ENCODE results near the gene PLXNB2.

PLXNB2 gene

GRCh38 chr22:50312371-50312770, 4.9 kb upstream of the PLXNB2 start:
- no peak for DNase-seq (ENCODE audit: low read depth)

DNA sequence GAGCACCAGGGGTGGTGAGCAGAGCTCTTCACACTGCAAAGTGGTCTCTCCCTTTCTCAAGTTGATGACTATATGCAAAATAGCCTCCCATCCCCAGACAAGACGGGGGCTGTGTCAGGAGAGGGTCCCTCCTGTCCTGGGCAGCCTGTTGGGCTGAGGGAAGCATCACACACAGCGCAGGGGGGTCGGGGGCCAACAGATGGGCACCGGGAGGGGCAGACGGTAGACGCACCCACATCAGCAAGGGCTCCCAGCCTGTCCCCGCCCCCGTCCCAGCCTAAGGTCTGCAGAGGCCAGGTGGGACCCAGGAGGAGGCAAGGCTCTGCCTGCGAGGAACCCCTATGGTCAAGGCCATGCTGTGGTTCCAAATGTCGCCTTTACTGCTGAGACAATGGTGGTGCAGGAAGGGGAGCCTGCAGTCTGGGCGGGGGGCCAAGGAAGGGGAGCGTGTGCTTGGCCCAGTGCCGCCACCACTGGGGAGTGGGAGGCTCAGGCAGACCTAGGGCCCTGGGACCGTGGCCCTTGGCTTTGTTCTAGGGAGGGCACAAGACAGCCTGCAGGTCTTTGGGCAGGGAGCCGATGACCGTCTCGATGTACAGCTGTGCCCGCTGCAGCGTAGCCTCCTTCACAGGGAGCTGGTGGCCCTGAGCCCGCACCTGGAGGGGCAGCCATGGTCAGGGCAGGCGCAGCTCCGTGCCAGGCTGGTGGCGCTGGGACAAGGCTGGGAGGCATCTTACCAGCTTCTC, 4.3 kb upstream of the PLXNB2 start:
- DNase-seq (ENCODE audit: low read depth), result no peak

GRCh38 chr22:50310949-50311444, 3.6 kb upstream of the PLXNB2 start:
- DNase-seq (ENCODE audit: low read depth), result no peak

- no peak for DNase-seq (ENCODE audit: low read depth)
Observed at GRCh38 chr22:50310031-50310722, 2.7 kb upstream of the PLXNB2 start.

- DNase-seq (ENCODE audit: low read depth), result no peak
Observed at GRCh38 chr22:50309601-50309991, 2.1 kb upstream of the PLXNB2 start.

- DNase-seq (ENCODE audit: low read depth), result no peak
Observed at GRCh38 chr22:50308986-50309600, 1.6 kb upstream of the PLXNB2 start.

DNA sequence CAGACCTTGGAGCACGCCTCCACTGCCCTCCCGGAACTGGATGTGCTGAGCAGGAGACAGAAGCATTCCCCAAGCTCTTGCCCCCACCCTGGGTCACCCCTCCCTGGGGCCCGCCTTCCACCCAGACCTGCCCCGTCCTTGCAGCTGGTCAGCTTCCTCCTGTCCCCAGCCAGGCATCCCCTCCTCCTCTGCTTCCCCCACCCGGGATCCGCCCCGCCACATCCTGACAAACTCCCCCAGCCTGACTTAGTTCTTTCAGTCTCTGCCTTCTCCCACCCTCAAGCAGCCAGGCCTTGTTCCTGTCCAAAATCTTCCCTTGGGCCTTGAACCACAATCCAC, 1.1 kb upstream of the PLXNB2 start:
- no peak for DNase-seq (ENCODE audit: low read depth)

DNA sequence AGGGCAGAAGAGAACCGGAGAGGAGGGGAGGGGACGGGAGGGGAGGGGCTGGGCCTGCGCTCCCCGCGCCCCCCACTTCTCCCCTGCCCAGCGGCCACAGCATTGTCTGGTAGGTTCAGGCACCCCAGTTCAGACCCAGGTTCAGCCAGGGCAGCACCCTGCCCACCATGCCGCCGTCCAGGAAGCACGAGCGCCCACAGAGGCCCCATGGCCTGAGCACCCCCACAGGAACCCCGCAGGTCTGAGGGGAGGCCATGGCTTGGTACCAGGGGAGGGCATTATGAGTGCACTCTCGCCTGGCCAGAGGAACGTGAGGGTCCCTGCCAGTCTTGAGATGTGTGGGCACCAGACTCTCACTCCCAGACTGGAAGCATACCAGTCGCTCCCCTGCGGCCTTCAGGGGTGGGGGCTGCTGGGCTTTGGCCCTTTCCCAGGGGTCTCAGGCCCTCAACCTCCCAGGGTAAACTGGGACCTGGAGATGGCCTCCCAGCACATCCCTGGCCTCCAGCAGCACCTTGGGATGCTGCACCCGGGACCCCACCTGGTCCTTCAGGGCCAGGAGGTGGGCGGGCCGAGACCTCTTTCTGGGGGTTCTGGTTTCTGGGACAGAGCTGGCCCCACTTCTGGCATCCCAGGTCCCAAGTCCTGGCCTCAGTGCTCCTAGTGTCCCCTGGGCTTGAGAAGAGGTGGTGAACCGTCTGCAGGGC, 597 bp upstream of the PLXNB2 start:
- DNase-seq (ENCODE audit: low read depth), result no peak

GRCh38 chr22:50305923-50306566, 1.4 kb downstream of the PLXNB2 start:
- no peak for DNase-seq (ENCODE audit: low read depth)

DNA sequence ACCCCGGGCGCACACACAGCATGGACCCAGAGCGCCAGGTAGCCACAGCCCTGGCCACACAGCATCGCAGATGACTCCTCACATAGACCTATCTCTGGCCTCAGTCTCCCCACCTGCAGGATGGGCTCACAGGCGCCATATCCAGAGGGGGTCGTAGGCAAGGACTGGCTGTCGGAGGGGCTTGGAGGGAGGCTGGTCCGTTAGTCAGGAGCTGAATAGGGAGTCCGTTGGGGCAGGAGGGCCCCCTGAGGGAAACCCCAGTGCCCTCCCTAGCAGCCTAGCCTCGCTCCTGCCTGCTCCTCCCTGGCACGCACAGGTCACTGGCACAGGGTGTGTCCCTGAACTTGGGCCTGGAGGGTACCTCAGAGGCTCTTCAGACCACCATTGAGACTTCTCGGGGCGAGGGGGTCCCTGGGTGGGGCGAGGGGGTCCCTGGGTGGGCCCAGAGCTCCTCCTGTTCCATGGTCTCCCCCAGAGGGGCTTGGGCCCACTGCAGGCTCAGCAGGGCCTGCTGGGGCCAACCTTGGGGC, 2.0 kb downstream of the PLXNB2 start:
- no peak for DNase-seq (ENCODE audit: low read depth)

DNA sequence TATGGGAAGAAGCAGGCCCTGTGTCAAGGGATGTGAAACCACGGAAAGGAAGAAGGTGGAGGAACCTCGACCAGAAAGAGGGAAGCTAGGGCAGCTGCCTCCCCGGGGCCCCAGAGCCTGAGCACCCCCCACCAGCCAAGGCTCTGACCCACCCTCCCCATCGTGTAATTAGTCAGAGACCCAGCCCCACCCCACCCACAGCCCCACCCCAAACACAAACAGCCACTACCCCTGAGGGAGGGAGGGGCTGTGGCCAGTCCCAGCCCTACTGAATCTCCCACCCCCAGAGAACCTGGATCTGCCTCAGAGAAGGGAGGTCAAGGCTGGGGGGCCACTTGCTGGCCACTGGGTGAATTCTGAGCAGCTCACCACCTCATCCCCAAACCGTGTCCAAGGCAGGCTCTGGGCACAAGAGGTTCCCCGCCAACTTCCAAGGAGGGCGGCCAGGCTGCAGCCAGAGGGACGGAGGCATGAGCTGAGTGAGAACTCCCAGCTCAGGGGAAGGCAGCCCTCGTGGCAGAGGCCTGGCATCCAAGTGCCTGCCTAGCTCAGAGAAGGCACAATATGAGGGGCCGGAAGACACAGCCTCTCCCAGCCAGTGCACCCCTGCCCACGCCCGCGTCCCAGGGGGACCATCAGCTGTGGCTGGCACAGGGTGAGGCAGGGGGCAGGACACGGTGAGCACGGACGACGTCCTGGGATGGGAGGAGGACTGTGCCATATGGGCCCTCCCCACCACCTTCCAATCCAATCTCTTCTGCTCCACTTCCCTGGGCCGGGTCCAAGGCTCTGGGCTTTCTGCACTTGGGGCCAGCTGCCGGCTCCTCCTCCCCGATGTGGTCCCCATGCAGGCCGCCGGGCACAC, 2.7 kb downstream of the PLXNB2 start:
- DNase-seq (ENCODE audit: low read depth), result no peak

DNA sequence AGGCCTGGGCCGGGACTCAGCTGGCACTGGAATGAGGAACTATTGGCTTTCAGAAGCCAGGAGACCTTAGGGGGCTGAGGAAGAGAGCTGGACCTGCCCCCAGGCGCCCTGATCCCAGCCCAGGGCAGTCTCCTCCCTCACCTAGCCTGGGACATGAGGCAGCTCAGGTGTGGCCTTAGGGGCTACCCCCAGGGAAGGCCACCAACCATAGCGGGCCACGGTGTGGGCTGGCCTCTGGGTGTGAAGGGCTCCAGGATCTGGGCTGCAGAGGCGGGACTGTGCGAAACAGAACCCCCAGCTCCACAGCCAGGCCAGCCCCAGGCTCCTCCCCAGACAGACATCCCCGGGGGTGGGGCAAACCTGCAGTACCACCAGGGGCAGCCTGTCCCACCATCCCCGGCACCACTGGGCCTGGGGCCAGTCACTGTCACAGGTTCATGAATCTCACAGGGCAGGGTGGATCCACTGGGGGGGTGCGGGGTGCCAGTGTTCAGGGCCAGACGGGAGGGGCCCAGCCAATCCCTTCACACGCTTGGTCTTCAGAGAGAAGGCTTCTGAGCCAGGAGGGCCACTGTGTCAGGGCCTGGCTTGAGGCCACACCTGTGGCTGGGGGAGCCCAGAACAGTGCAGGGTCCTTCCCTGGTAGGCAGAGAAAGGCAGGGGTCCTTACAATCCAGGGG, 3.5 kb downstream of the PLXNB2 start:
- no peak for DNase-seq (ENCODE audit: low read depth)

- DNase-seq (ENCODE audit: low read depth), result no peak
Observed at GRCh38 chr22:50303515-50303847, 4.0 kb downstream of the PLXNB2 start.

DNA sequence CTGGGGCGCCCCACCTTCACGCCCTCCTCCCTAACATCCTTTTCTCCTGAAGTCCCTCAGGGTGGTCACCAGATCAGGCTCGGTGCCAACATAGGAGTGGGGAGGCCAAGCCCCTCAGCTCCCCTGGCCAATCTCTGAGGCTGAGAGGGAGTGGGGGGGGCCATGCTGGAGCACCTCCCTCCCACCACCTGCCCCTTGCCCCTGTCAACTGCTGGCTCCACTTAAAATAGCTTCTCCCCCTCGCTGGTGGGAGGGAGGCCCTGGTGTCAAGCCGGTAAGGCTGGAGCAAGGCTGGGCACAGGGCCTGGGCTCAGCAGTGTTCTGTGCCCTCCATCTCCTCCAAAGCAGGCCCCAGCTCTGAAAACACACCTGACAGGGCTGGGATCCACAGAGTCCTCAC, 4.9 kb downstream of the PLXNB2 start:
- no peak for DNase-seq (ENCODE audit: low read depth)

GRCh38 chr22:50302041-50302541, 5.4 kb downstream of the PLXNB2 start:
- no peak for DNase-seq (ENCODE audit: low read depth)

DNA sequence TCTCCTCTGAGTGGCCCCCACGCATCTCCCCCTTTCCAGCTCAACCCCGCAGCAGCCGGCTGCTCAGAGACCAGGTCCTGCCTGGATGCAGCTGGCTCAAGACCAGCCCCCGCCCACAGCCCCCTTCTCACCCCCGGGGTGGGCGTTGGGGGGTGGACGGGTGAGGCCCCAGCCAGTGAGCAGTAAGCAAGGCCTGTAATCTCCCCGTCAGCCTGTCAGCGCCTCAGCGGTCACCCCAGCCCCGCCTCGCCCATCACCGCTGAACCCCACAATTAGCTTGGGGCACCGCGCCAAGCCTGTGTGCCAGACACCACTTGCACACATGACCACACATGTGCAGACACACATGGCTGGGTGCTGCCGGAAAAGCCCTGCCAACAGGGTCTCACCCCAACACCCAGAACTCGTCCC, 5.9 kb downstream of the PLXNB2 start:
- no peak for DNase-seq (ENCODE audit: low read depth)

GRCh38 chr22:50300620-50301257, 6.7 kb downstream of the PLXNB2 start:
- DNase-seq (ENCODE audit: low read depth), result no peak

GRCh38 chr22:50299785-50300619, 7.4 kb downstream of the PLXNB2 start:
- no peak for DNase-seq (ENCODE audit: low read depth)
